GM12878 (cell line): Measurements from ENCODE around the gene SFT2D3.

Experiments used
- BHLHE40 ChIP-seq, 2 experiments: fragments of 450-650 bp in 1 of 2; IDR thresholded peaks; 2 replicates each; pipeline ENCODE4 v1.6.1; 2011 to 2017; ENCODE audit warnings: low read depth in 2 of 2, borderline replicate concordance in 1 of 2, improper control_type of control experiment in 1 of 2, low read length in 1 of 2, mild to moderate bottlenecking in 1 of 2
- CTCF ChIP-seq, 3 experiments: IDR thresholded peaks in 2 of 3; conservative IDR thresholded peaks in 1 of 3; 2 replicates each; pipeline ENCODE4 v1.5.1; 2011; ENCODE audit warnings: low read depth in 3 of 3, low read length in 3 of 3, mild to moderate bottlenecking in 3 of 3, control low read depth in 2 of 3, moderate library complexity in 2 of 3, inconsistent platforms in 1 of 3, mixed read lengths in 1 of 3; ENCODE audit not compliant: control insufficient read depth in 2 of 3, insufficient read depth in 1 of 3; ENCODE audit errors: extremely low read depth in 1 of 3
- HCFC1 ChIP-seq: fragments of 150-350 bp; IDR thresholded peaks from 2 replicates; pipeline ENCODE4 v1.6.1; 2014; ENCODE audit warnings: low read length
- IRF3 ChIP-seq: fragments of 450-650 bp; IDR thresholded peaks from 2 replicates; pipeline ENCODE4 v1.6.1; 2014; ENCODE audit warnings: mild to moderate bottlenecking
- MAX ChIP-seq: IDR thresholded peaks from 2 replicates; pipeline ENCODE4 v1.6.1; 2012; ENCODE audit warnings: low read depth, low read length, improper control_type of control experiment
- NRF1 ChIP-seq: conservative IDR thresholded peaks from 2 replicates; pipeline ENCODE4 v1.6.1; 2011; ENCODE audit warnings: mild to moderate bottlenecking, low read depth, low read length, improper control_type of control experiment
- PBX3 ChIP-seq: IDR thresholded peaks from 2 replicates; pipeline ENCODE4 v1.6.1; 2011; ENCODE audit warnings: mild to moderate bottlenecking, low read depth, low read length, moderate library complexity; ENCODE audit not compliant: insufficient replicate concordance
- POLR2A ChIP-seq: IDR thresholded peaks from 2 replicates; pipeline ENCODE4 v1.6.1; 2011; ENCODE audit warnings: low read depth, mild to moderate bottlenecking, low read length
- SMAD1 ChIP-seq: fragments of 450-650 bp; IDR thresholded peaks from 2 replicates; pipeline ENCODE4 v1.6.1; 2018; ENCODE audit warnings: mild to moderate bottlenecking, low read depth; ENCODE audit not compliant: partially characterized antibody
- SMC3 ChIP-seq: IDR thresholded peaks from 2 replicates; pipeline ENCODE4 v1.6.1; 2011; ENCODE audit warnings: low read length, improper control_type of control experiment, borderline replicate concordance
- SP1 ChIP-seq: IDR thresholded peaks from one replicate; pipeline ENCODE4 v1.6.1; 2011; ENCODE audit warnings: low read depth, low read length
- TAF1 ChIP-seq: IDR thresholded peaks from 2 replicates; pipeline ENCODE4 v1.6.1; 2011; ENCODE audit warnings: mild to moderate bottlenecking, low read depth, low read length, borderline replicate concordance
- TCF12 ChIP-seq: IDR thresholded peaks from 2 replicates; pipeline ENCODE4 v1.6.1; 2011; ENCODE audit warnings: low read depth, mild to moderate bottlenecking, low read length
- ZZZ3 ChIP-seq: IDR thresholded peaks from 2 replicates; pipeline ENCODE4 v1.6.1; 2011; ENCODE audit warnings: low read depth; ENCODE audit not compliant: control insufficient read depth, insufficient read length

- TF ChIP-seq HCFC1 (no peak), BHLHE40 (IDR thresholded peaks at IDR 0.05; ENCODE audit: borderline replicate concordance in 1 of 2, low read depth in 2 of 2, low read length in 1 of 2) (no peak), CTCF (IDR thresholded peaks at IDR 0.05 in 2 of 3, conservative IDR thresholded peaks at IDR 0.05 in 1 of 3; ENCODE audit: control insufficient read depth in 2 of 3, extremely low read depth in 1 of 3, insufficient read depth in 1 of 3, low read depth in 3 of 3, low read length in 3 of 3) (no peak), POLR2A (no peak), MAX (no peak), SMAD1 (no peak), SMC3 (no peak), TCF12 (no peak), IRF3 (no peak), TAF1 (no peak), ZZZ3 (no peak), SP1 (no peak), NRF1 (no peak), PBX3 (no peak)
These were observed 39.3 kb upstream of the SFT2D3 start for GRCh38 chr2:127661949-127662510.
